Liver (tissue), 9 donors: ENCODE results near the gene DCXR. TPM values are rescaled to one million over a fixed set of nuclear protein-coding genes. Genes with fewer than 3 reads are reported as not detected.

ENCODE experiments used
- DNase-seq: peaks from one replicate; pipeline ENCODE4 v3.0.0-alpha.2; 2017; ENCODE audit warnings: low spot score
- H3K27ac ChIP-seq, 2 donors: one replicate each; pipeline ENCODE4 v1.7.0; 2013; ENCODE audit warnings: inconsistent platforms in 2 of 2, low read length in 2 of 2, control low read depth in 1 of 2, low read depth in 1 of 2, mild to moderate bottlenecking in 1 of 2
- H3K27me3 ChIP-seq, 4 donors: one replicate each; pipeline versions ENCODE4 v1.6.1 to v1.7.0; 2013; ENCODE audit warnings: low read length in 3 of 4, inconsistent platforms in 1 of 4, mild to moderate bottlenecking in 1 of 4, moderate library complexity in 1 of 4; ENCODE audit not compliant: control insufficient read depth in 4 of 4, insufficient read depth in 4 of 4
- H3K36me3 ChIP-seq, 4 donors: one replicate each; pipeline versions ENCODE4 v1.6.1 to v1.7.0; 2013; ENCODE audit warnings: low read length in 3 of 4, mild to moderate bottlenecking in 3 of 4, low read depth in 1 of 4, moderate library complexity in 1 of 4; ENCODE audit not compliant: control insufficient read depth in 4 of 4, insufficient read depth in 3 of 4
- H3K4me1 ChIP-seq, 4 donors: one replicate each; pipeline versions ENCODE4 v1.6.1 to v1.7.0; 2013; ENCODE audit warnings: low read length in 3 of 4, mild to moderate bottlenecking in 3 of 4, moderate library complexity in 1 of 4; ENCODE audit not compliant: control insufficient read depth in 4 of 4, insufficient read depth in 4 of 4
- H3K4me3 ChIP-seq, 3 donors: one replicate each; pipeline versions ENCODE4 v1.6.1 to v1.7.0; 2013; ENCODE audit warnings: low read length in 3 of 3, control low read depth in 1 of 3, low read depth in 1 of 3, mild to moderate bottlenecking in 1 of 3
- H3K9ac ChIP-seq, 2 donors: one replicate each; pipeline ENCODE4 v1.7.0; 2013; ENCODE audit warnings: low read length in 2 of 2, mild to moderate bottlenecking in 2 of 2, moderate library complexity in 2 of 2, control low read depth in 1 of 2, low read depth in 1 of 2
- H3K9me3 ChIP-seq, 4 donors: one replicate each; pipeline versions ENCODE4 v1.6.1 to v1.7.0; 2013; ENCODE audit warnings: low read length in 3 of 4; ENCODE audit not compliant: control insufficient read depth in 4 of 4
- FOXA2 ChIP-seq: IDR thresholded peaks from 2 replicates; pipeline ENCODE4 v1.6.1; 2016; ENCODE audit warnings: antibody characterized with exemption
- GABPA ChIP-seq, 2 donors: IDR thresholded peaks in 1 of 2; conservative IDR thresholded peaks in 1 of 2; 2 replicates each; pipeline ENCODE4 v1.6.1; 2016; ENCODE audit warnings: antibody characterized with exemption in 2 of 2, mild to moderate bottlenecking in 1 of 2, moderate library complexity in 1 of 2
- HNF4G ChIP-seq: IDR thresholded peaks from 2 replicates; pipeline ENCODE4 v1.6.1; 2016; ENCODE audit warnings: antibody characterized with exemption
- JUND ChIP-seq, 2 donors: IDR thresholded peaks; 2 replicates each; pipeline ENCODE4 v1.6.1; 2016; ENCODE audit warnings: antibody characterized with exemption in 2 of 2
- SP1 ChIP-seq: IDR thresholded peaks from 2 replicates; pipeline ENCODE4 v1.6.1; 2018; ENCODE audit warnings: antibody characterized with exemption, mild to moderate bottlenecking
- TAF1 ChIP-seq: conservative IDR thresholded peaks from 2 replicates; pipeline ENCODE4 v1.6.1; 2016; ENCODE audit warnings: antibody characterized with exemption, mild to moderate bottlenecking
- YY1 ChIP-seq: IDR thresholded peaks from 2 replicates; pipeline ENCODE4 v1.6.1; 2016; ENCODE audit warnings: antibody characterized with exemption, mild to moderate bottlenecking
- WGBS: extraction: QIAGEN DNeasy Blood & Tissue Kit; methylation state at CpG from one replicate; pipeline ENCODE4 v1.1.7; 2013; 5-methylcytosine and 5-hydroxymethylcytosine counted together
- polyA plus RNA-seq, 2 donors: library from polyadenylated mRNA; stranded (reverse) in 1 of 2; unstranded in 1 of 2; fragments of 200-250 nt in 1 of 2; fragments of >200 nt in 1 of 2; fragmentation: Nextera tagmentation in 1 of 2; extraction: Ambion mirVana in 1 of 2; gene quantifications; one replicate each; pipeline versions ENCODE4 v1.2.1 to v1.2.3, GENCODE V29; 2013 to 2015
- total RNA-seq, 2 donors: library from RNA; depleted of rRNA; stranded (reverse); fragments of >200 nt; gene quantifications; one replicate each; pipeline ENCODE4 v1.2.3, GENCODE V29; 2014
- TF ChIP-seq, protein P1 (sequence below): IDR thresholded peaks from 2 replicates; pipeline ENCODE4 v1.6.1; 2016; ENCODE audit warnings: antibody characterized with exemption
- TF ChIP-seq, protein P2 (sequence below): IDR thresholded peaks from 2 replicates; pipeline ENCODE4 v1.6.1; 2016; ENCODE audit warnings: antibody characterized with exemption
- TF ChIP-seq, protein P3 (sequence below): fragments of 150-350 bp; IDR thresholded peaks from 2 replicates; pipeline ENCODE4 v1.5.1; 2017; ENCODE audit warnings: improper control_type of control experiment, low read depth, low read length; ENCODE audit not compliant: missing input control
- TF ChIP-seq, protein P4 (sequence below): IDR thresholded peaks from 2 replicates; pipeline ENCODE4 v1.6.1; 2016; ENCODE audit warnings: antibody characterized with exemption, mild to moderate bottlenecking
- donor health status: healthy.
- donor health status: healthy.
- donor health status: healthy.
- donor health status: healthy.
- donor health status: healthy.

The DCXR gene
- total and polyA plus RNA-seq, 4 donors: 58.6 to 1,190 (median 585) TPM

DNA sequence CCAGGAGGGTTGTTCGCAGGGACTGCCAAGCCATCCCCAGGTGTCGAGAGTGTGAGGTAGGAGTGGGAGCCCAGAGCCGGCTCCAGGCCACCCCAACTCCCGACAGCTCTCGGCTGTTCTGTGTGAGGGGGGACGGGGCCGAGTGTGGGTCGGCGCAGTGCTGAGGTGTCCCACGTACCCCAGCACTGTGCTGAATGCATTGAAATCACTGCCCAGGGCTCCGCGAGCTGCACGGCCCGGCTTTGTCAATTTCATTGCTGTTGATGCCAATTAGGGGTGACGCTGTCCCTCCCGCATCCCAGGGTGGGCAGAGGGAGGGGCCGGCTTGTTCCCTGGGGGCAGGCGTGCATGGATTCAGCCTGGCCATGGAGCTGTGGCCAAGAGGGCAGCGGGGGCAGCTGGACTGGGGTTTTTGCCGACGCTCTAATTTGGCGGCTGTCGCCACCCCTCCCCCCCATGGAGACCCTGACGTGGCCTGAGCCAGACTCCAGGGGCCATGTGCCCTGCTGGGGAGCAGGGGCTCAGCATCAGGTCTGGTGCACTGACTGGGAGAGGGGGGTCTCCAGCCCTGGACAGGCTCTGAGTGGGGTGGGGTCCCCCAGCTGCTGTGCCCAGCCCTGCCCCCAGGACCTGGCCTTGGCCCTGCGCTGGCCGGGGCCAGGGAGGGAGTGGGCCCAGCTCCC lies 29.1 kb downstream of the DCXR start:
- H3K4me3 ChIP-seq: no peak overlapping the region
- no peaks in the 10 kb centered on the region for H3K4me1 ChIP-seq
- H3K27me3 ChIP-seq: no peaks in the 10 kb centered on the region
- H3K9me3 ChIP-seq: no peaks in the 10 kb centered on the region
- no peak overlapping the region for H3K27ac ChIP-seq
- WGBS: 95% methylated on average over 26 of the region's 26 CpGs
- TF ChIP-seq JUND (IDR thresholded peaks at IDR 0.05) (no peak), TAF1 (no peak), SP1 (no peak)
- TF ChIP-seq, protein P1, sequence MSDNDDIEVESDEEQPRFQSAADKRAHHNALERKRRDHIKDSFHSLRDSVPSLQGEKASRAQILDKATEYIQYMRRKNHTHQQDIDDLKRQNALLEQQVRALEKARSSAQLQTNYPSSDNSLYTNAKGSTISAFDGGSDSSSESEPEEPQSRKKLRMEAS: no peak
- TF ChIP-seq, protein P2, sequence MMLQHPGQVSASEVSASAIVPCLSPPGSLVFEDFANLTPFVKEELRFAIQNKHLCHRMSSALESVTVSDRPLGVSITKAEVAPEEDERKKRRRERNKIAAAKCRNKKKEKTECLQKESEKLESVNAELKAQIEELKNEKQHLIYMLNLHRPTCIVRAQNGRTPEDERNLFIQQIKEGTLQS: no peak
- TF ChIP-seq, protein P3, sequence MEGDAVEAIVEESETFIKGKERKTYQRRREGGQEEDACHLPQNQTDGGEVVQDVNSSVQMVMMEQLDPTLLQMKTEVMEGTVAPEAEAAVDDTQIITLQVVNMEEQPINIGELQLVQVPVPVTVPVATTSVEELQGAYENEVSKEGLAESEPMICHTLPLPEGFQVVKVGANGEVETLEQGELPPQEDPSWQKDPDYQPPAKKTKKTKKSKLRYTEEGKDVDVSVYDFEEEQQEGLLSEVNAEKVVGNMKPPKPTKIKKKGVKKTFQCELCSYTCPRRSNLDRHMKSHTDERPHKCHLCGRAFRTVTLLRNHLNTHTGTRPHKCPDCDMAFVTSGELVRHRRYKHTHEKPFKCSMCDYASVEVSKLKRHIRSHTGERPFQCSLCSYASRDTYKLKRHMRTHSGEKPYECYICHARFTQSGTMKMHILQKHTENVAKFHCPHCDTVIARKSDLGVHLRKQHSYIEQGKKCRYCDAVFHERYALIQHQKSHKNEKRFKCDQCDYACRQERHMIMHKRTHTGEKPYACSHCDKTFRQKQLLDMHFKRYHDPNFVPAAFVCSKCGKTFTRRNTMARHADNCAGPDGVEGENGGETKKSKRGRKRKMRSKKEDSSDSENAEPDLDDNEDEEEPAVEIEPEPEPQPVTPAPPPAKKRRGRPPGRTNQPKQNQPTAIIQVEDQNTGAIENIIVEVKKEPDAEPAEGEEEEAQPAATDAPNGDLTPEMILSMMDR: no peak
- no peak overlapping the region for H3K9ac ChIP-seq
- peaks cover 0 to 9% (median 4%) of the 10 kb centered on the region in 4 donors for H3K36me3 ChIP-seq
- no peak for DNase-seq

DNA sequence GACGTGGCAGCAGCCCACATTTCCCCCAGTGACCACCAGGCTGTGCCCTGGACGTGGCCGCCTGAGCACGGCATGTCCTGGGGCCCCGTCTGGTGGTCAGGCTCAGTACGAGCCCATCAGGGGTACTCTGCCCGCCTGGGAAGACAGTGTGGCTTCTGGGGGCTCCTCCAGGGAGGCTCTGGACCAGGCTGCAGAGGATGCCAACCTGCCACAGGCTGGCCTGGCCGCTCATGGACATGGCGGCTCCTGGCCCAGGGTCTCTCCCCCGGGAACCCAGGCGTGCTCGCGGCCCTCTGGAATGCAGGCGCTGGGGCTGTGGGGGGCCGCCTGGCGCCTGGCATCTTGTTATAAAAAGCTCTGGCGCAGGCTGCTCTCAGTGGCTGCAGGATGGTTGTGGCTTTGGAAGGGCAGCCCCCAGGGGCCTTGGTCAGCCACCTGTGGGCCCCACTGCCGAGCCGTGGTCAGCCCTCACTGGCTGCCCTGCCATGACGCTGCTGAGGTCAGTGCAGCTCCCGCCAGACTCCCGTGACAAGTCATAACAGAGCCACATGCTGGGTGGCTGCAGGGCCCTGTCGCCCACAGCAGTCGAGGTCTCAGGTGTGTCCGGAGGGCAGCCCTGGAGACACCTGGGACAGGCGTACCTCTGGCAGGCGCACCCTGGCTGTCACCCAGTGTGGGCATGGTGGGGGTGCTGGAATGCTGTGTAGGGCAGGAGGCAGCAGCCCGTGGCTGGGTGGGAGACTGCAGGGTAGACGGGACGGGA lies 29.8 kb downstream of the DCXR start:
- Histone ChIP-seq H3K4me3 (no peak overlapping the region), H3K9ac (no peak overlapping the region), H3K4me1 (no peaks in the 10 kb centered on the region), H3K27ac (no peak overlapping the region), H3K36me3 (peaks cover 0 to 9% (median 4%) of the 10 kb centered on the region in 4 donors), H3K27me3 (no peaks in the 10 kb centered on the region), H3K9me3 (no peaks in the 10 kb centered on the region)
- TF ChIP-seq GABPA (IDR thresholded peaks at IDR 0.05 in 1 of 2, conservative IDR thresholded peaks at IDR 0.05 in 1 of 2) (no peak), YY1 (no peak), HNF4G (no peak), FOXA2 (no peak)
- TF ChIP-seq, protein P3: no peak
- TF ChIP-seq, protein P4, sequence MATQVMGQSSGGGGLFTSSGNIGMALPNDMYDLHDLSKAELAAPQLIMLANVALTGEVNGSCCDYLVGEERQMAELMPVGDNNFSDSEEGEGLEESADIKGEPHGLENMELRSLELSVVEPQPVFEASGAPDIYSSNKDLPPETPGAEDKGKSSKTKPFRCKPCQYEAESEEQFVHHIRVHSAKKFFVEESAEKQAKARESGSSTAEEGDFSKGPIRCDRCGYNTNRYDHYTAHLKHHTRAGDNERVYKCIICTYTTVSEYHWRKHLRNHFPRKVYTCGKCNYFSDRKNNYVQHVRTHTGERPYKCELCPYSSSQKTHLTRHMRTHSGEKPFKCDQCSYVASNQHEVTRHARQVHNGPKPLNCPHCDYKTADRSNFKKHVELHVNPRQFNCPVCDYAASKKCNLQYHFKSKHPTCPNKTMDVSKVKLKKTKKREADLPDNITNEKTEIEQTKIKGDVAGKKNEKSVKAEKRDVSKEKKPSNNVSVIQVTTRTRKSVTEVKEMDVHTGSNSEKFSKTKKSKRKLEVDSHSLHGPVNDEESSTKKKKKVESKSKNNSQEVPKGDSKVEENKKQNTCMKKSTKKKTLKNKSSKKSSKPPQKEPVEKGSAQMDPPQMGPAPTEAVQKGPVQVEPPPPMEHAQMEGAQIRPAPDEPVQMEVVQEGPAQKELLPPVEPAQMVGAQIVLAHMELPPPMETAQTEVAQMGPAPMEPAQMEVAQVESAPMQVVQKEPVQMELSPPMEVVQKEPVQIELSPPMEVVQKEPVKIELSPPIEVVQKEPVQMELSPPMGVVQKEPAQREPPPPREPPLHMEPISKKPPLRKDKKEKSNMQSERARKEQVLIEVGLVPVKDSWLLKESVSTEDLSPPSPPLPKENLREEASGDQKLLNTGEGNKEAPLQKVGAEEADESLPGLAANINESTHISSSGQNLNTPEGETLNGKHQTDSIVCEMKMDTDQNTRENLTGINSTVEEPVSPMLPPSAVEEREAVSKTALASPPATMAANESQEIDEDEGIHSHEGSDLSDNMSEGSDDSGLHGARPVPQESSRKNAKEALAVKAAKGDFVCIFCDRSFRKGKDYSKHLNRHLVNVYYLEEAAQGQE: no peak
- WGBS: 94% methylated on average over 30 of the region's 30 CpGs
- DNase-seq: no peak
